AG04450 (cell line): ENCODE data around the gene GDI1. TPM values are rescaled to one million over a fixed set of nuclear protein-coding genes. Genes with fewer than 3 reads are reported as not detected.

Experiments used
- CTCF ChIA-PET: fragments of 300-600, 350-600 bp; formaldehyde crosslinking; extraction: SDS; loops from one replicate; lab custom pipeline; 2022; ENCODE audit warnings: antibody characterized with exemption, inconsistent platforms; lab: Charles Lee
- POLR2A ChIA-PET: fragments of 350-600 bp; formaldehyde crosslinking; extraction: SDS; loops from one replicate; lab custom pipeline; 2021; ENCODE audit warnings: antibody characterized with exemption, inconsistent platforms; lab: Yijun Ruan, JAX
- DNase-seq: peaks from one replicate; pipeline ENCODE4 v3.0.0-alpha.2; 2011; ENCODE audit warnings: low read depth, low spot score
- H3K27ac ChIP-seq: one replicate; pipeline ENCODE4 v1.5.1; 2012; ENCODE audit warnings: low read depth, low read length, control low read depth
- H3K27me3 ChIP-seq: one replicate; pipeline ENCODE4 v1.6.0; 2012; ENCODE audit warnings: low read length; ENCODE audit not compliant: control insufficient read depth, insufficient read depth
- H3K4me3 ChIP-seq: 2 replicates; pipeline ENCODE4 v1.5.1; 2011; ENCODE audit warnings: mild to moderate bottlenecking, low read depth, low read length, control low read depth
- H3K9me3 ChIP-seq: 2 replicates; pipeline ENCODE4 v1.5.1; 2012; ENCODE audit warnings: low read length; ENCODE audit not compliant: control insufficient read depth, insufficient read depth
- polyA plus RNA-seq: library from polyadenylated mRNA; depleted of rRNA; stranded (reverse); fragments of >200 nt; gene quantifications from 2 replicates; pipeline ENCODE4 v1.2.3, GENCODE V29; 2011
- TF ChIP-seq, protein P1 (sequence below): IDR thresholded peaks from 2 replicates; pipeline ENCODE4 v1.5.1; 2011; ENCODE audit warnings: low read depth, low read length, control low read depth, inconsistent platforms

GDI1 gene
- polyA plus RNA-seq, 1 experiment = 154 TPM

DNA sequence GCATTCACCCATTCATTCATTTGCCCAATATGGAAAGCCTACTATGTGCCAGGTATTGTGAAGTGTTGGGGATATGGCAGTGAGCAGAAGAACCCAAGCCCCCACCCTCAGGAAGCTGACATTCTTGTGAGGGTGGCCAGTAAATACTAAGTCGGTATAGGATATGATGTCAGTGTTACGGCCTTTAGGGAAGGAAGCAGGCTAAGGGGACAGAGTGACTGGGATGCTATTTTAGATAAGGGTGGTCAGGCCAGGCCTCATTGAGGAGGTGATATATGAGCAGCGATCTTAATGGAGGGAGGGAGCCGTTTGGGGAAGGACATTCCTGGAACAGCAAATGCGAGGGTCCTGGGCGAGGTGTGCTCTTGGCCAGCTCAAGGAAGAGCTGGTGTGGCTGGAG is 6.5 kb upstream of the GDI1 start:
- Histone ChIP-seq H3K9me3 (no peaks in the 10 kb centered on the region), H3K27me3 (no peaks in the 10 kb centered on the region), H3K4me3 (no peak overlapping the region), H3K27ac (no peak overlapping the region)
- TF ChIP-seq, protein P1, sequence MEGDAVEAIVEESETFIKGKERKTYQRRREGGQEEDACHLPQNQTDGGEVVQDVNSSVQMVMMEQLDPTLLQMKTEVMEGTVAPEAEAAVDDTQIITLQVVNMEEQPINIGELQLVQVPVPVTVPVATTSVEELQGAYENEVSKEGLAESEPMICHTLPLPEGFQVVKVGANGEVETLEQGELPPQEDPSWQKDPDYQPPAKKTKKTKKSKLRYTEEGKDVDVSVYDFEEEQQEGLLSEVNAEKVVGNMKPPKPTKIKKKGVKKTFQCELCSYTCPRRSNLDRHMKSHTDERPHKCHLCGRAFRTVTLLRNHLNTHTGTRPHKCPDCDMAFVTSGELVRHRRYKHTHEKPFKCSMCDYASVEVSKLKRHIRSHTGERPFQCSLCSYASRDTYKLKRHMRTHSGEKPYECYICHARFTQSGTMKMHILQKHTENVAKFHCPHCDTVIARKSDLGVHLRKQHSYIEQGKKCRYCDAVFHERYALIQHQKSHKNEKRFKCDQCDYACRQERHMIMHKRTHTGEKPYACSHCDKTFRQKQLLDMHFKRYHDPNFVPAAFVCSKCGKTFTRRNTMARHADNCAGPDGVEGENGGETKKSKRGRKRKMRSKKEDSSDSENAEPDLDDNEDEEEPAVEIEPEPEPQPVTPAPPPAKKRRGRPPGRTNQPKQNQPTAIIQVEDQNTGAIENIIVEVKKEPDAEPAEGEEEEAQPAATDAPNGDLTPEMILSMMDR = no peak
- DNase-seq = no peak
- ChIA-PET POLR2A (no interaction called here), CTCF (interaction anchor here (0.6 kb wide), 1 partner anchor 302 kb away, joined by 3 read pairs; no protein-coding TSS in a partner anchor)

DNA sequence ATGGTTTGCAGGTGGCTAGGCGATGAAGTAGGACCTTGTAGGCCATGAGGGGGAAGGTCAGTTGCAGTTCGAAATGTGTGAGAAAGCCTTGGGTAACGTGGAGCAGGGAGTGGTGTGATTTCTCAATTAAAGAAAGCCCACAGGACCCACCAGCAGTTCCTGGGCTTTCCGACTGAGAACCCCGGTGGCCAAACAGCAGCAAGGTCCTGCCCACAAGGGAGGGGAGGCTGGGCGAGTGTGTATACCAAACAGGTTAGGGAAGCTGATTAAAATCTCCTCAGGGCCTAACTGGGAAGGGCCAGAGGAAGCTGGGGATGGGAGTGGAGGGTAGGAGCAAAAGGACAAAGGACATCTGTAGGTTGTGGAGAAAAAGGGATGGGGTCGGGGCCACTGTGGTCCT is 6.0 kb upstream of the GDI1 start:
- CTCF ChIA-PET = no interaction called here
- Histone ChIP-seq H3K27ac (no peak overlapping the region), H3K9me3 (no peaks in the 10 kb centered on the region), H3K4me3 (no peak overlapping the region), H3K27me3 (no peaks in the 10 kb centered on the region)
- TF ChIP-seq, protein P1 = no peak
- no peak for DNase-seq
- POLR2A ChIA-PET = no interaction called here

DNA sequence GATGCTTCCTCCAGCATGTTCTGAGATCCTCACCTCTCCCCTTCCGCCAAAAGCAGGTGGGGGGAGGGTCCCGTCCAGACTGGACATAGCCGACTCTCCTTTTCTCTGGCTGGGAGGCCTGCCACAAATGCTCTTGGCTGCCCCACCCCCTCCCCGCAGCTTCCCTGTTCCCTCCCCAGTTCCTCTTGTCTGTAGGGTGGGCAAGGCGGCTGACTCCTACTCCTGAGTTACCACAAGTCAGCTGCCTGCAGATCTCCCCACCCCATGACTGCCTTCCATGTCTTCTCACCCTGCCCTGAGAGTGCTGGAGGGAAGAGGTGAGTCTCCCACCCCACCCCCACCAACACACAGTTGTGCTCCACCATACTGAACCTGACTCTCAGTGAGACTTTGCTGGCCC is 5.6 kb upstream of the GDI1 start:
- TF ChIP-seq, protein P1 = no peak
- Histone ChIP-seq H3K27me3 (no peaks in the 10 kb centered on the region), H3K4me3 (no peak overlapping the region), H3K9me3 (no peaks in the 10 kb centered on the region), H3K27ac (no peak overlapping the region)
- no peak for DNase-seq
- POLR2A ChIA-PET = no interaction called here
- CTCF ChIA-PET = no interaction called here

DNA sequence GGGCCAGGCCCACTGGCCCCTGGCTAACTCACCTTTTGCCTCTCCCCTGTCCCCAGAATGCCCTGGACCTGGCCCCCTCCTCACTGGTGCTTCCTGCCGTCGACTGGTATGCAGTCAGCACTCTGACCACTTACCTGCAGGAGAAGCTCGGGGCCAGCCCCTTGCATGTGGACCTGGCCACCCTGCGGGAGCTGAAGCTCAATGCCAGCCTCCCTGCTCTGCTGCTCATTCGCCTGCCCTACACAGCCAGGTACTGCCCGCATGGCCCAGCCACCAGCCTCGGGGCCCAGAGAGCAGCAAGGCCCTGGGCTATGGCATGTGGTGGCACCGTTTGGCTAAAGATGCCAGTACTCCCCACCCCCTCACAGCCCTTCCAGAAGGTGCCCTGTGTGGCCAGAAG is 4.7 kb upstream of the GDI1 start:
- Histone ChIP-seq H3K27me3 (no peaks in the 10 kb centered on the region), H3K4me3 (no peak overlapping the region), H3K27ac (no peak overlapping the region), H3K9me3 (no peaks in the 10 kb centered on the region)
- TF ChIP-seq, protein P1 = no peak
- no peak for DNase-seq
- POLR2A ChIA-PET = no interaction called here
- CTCF ChIA-PET = no interaction called here

DNA sequence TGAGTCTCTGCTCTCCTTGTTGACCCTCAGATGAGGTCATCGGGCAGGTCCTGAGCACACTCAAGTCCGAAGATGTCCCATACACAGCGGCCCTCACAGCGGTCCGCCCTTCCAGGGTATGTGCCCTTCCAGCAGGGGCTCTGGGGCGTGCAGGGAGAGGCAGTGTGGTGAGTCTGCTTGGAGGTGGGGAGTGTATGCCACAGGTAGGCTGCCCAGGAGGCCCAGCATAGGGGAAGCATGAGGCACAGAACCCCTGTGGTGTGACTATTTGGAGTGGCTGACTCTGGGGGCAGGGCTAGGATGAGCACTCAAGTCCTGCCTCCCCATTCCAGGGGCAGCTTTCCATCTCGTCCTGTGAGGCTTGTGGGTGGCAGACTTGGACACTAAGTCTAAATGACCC is 3.3 kb upstream of the GDI1 start:
- DNase-seq = no peak
- Histone ChIP-seq H3K9me3 (no peaks in the 10 kb centered on the region), H3K4me3 (no peak overlapping the region), H3K27me3 (no peaks in the 10 kb centered on the region), H3K27ac (no peak overlapping the region)
- POLR2A ChIA-PET = no interaction called here
- CTCF ChIA-PET = no interaction called here
- TF ChIP-seq, protein P1 = no peak
